GM23248 (cell line): Measurements from ENCODE around the gene CAMTA1. TPM values are rescaled to one million over a fixed set of nuclear protein-coding genes. Genes with fewer than 3 reads are reported as not detected.
A peak's percentile ranks its signal among the peaks of the same experiment; 100 is the strongest.

Experiments
- DNase-seq: peaks from one replicate; pipeline ENCODE4 v3.0.0-alpha.2; 2015
- H2AFZ ChIP-seq: fragments of 200-600 bp; sonication (generic); 2 replicates; pipeline ENCODE4 v1.6.1; 2016; ENCODE audit warnings: antibody characterized with exemption
- H3F3A ChIP-seq: fragments of 200-600 bp; sonication (generic); 2 replicates; pipeline ENCODE4 v1.6.1; 2016; ENCODE audit warnings: mild to moderate bottlenecking, antibody characterized with exemption, mixed run types; ENCODE audit not compliant: insufficient read depth
- H3K27ac ChIP-seq: fragments of 200-600 bp; sonication (generic); 2 replicates; pipeline ENCODE4 v1.5.1; 2016; ENCODE audit warnings: mild to moderate bottlenecking
- H3K27me3 ChIP-seq: fragments of 200-600 bp; sonication (generic); replicated peaks from 2 replicates; pipeline ENCODE4 v1.6.1; 2016; ENCODE audit warnings: mild to moderate bottlenecking; ENCODE audit not compliant: insufficient read depth
- H3K36me3 ChIP-seq: fragments of 200-600 bp; sonication (generic); 2 replicates; pipeline ENCODE4 v1.6.1; 2016; ENCODE audit warnings: low read depth, mild to moderate bottlenecking
- H3K4me1 ChIP-seq: fragments of 200-600 bp; sonication (generic); 2 replicates; pipeline ENCODE4 v1.6.1; 2016; ENCODE audit warnings: mild to moderate bottlenecking; ENCODE audit not compliant: insufficient read depth
- H3K4me2 ChIP-seq: fragments of 200-600 bp; sonication (generic); one replicate; pipeline ENCODE4 v1.6.1; 2016; ENCODE audit warnings: mild to moderate bottlenecking; ENCODE audit not compliant: unreplicated experiment
- H3K4me3 ChIP-seq: fragments of 200-600 bp; sonication (generic); 2 replicates; pipeline ENCODE4 v1.5.1; 2016; ENCODE audit warnings: mild to moderate bottlenecking
- H3K79me2 ChIP-seq: fragments of 200-600 bp; sonication (generic); 2 replicates; pipeline ENCODE4 v1.6.1; 2016; ENCODE audit warnings: mild to moderate bottlenecking; ENCODE audit not compliant: insufficient read depth
- H3K9ac ChIP-seq: fragments of 200-600 bp; sonication (generic); 2 replicates; pipeline ENCODE4 v1.6.1; 2016; ENCODE audit warnings: mild to moderate bottlenecking
- H3K9me2 ChIP-seq: fragments of 200-600 bp; sonication (generic); 2 replicates; pipeline ENCODE4 v1.6.1; 2016; ENCODE audit warnings: mixed run types, mild to moderate bottlenecking, moderate library complexity; ENCODE audit not compliant: insufficient read depth
- H3K9me3 ChIP-seq: fragments of 200-600 bp; sonication (generic); one replicate; pipeline ENCODE4 v1.6.1; 2017; ENCODE audit warnings: low read depth
- H4K20me1 ChIP-seq: fragments of 200-600 bp; sonication (generic); 2 replicates; pipeline ENCODE4 v1.6.0; 2016; ENCODE audit not compliant: insufficient read depth
- EZH2 ChIP-seq: fragments of 200-600 bp; sonication (generic); IDR thresholded peaks from 2 replicates; pipeline ENCODE4 v1.6.1; 2018; ENCODE audit warnings: antibody characterized with exemption, mild to moderate bottlenecking; ENCODE audit not compliant: insufficient read depth, poor library complexity, severe bottlenecking
- EZH2phosphoT487 ChIP-seq: fragments of 200-600 bp; sonication (generic); IDR thresholded peaks from 2 replicates; pipeline ENCODE4 v1.6.1; 2018; ENCODE audit warnings: antibody characterized with exemption, moderate library complexity, mild to moderate bottlenecking, low read depth; ENCODE audit not compliant: insufficient read depth
- WGBS, 2 experiments: methylation state at CpG; one replicate each; pipeline ENCODE4 v1.1.6; 2015 to 2017; ENCODE audit warnings: low lambda C conversion rate in 2 of 2, low coverage in 1 of 2; ENCODE audit errors: missing lambda C conversion rate in 2 of 2; 5-methylcytosine and 5-hydroxymethylcytosine counted together
- in situ Hi-C: fragments of 300-500 bp; cut with MboI; formaldehyde crosslinking; loops from 2 replicates; pipeline ENCODE4 v1.15.0; 2020
- polyA plus RNA-seq: library from polyadenylated mRNA; unstranded; fragments of >200 nt; fragmentation: Nextera tagmentation; extraction: Ambion mirVana; gene quantifications from 2 replicates; pipeline ENCODE4 v1.2.1, GENCODE V29; 2016
- total RNA-seq: library from RNA; depleted of rRNA; stranded (reverse); fragments of >200 nt; shearing (Covaris generic); gene quantifications from 2 replicates; pipeline ENCODE4 v1.2.3, GENCODE V29; 2014

CAMTA1 gene
- total and polyA plus RNA-seq, 2 experiments from 2014 or later: 50.1 to 165 TPM

GRCh38 chr1:7263021-7263960, 478.0 kb downstream of the CAMTA1 start:
- peak overlapping the region; percentile 49 for H2AFZ ChIP-seq
- DNase-seq: no peak
- H3K27ac ChIP-seq: no peak overlapping the region
- H3K9me2 ChIP-seq: no peaks in the 10 kb centered on the region
- peaks cover 12% of the 10 kb centered on the region; the same call in 1 of the 2 replicates for H3F3A ChIP-seq
- no peak overlapping the region for H3K4me3 ChIP-seq
- in situ Hi-C loops: no loop called here
- peaks cover 12% of the 10 kb centered on the region for H3K4me1 ChIP-seq
- WGBS, 2 experiments: 38% methylated on average over 13 of the region's 13 CpGs
- no peaks in the 10 kb centered on the region for H3K27me3 ChIP-seq
- TF ChIP-seq EZH2phosphoT487: no peak
- no peak for TF ChIP-seq EZH2
- no peak overlapping the region for H3K9ac ChIP-seq
- no peak overlapping the region for H3K4me2 ChIP-seq
- H3K36me3 ChIP-seq: no peaks in the 10 kb centered on the region
- H4K20me1 ChIP-seq: no peaks in the 10 kb centered on the region
- H3K79me2 ChIP-seq: no peaks in the 10 kb centered on the region
- no peaks in the 10 kb centered on the region for H3K9me3 ChIP-seq

GRCh38 chr1:7264101-7264500, 478.8 kb downstream of the CAMTA1 start:
- H3K4me1 ChIP-seq: peaks cover 12% of the 10 kb centered on the region
- no peak overlapping the region for H3K27ac ChIP-seq
- no peak for DNase-seq
- H3K9ac ChIP-seq: no peak overlapping the region
- no peaks in the 10 kb centered on the region for H3K9me3 ChIP-seq
- no peak for TF ChIP-seq EZH2phosphoT487
- TF ChIP-seq EZH2: no peak
- no peaks in the 10 kb centered on the region for H3K79me2 ChIP-seq
- H2AFZ ChIP-seq: no peak overlapping the region
- H4K20me1 ChIP-seq: no peaks in the 10 kb centered on the region
- in situ Hi-C loops: no loop called here
- no peak overlapping the region for H3K4me2 ChIP-seq
- no peaks in the 10 kb centered on the region for H3K27me3 ChIP-seq
- H3F3A ChIP-seq: peaks cover 12% of the 10 kb centered on the region; the same call in 1 of the 2 replicates
- no peaks in the 10 kb centered on the region for H3K36me3 ChIP-seq
- H3K4me3 ChIP-seq: no peak overlapping the region
- H3K9me2 ChIP-seq: no peaks in the 10 kb centered on the region
- 59 to 68% methylated on average over 4 of the region's 4 CpGs for WGBS, 2 experiments

DNA sequence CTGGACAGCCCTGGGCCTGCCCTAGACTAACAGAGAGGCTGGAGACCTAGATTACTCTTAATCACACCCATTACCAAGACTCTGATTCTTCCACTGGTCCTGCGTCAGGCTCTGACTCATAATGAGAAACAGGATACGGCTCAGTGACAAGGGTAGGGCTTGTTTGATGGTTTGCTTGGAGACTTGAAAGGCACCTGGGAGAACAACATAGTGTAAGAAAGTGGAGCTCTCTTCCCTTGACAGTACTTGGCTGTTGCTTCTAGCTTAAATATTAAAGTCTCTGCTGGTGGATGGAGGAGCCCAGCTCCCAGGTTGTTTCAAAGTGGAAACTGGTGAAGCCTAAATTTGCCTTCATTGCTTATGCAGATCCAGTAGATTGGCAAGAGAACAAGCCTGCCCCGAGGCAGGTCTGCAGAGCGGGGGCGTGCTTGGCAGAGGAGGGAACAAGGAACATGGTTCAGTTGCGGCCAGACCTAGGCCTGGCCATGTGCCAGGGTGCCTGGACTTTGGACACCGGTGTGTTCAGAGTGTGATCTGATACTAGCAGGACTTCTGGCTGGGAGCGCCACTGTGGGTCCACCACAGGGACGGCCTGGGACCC, 480.6 kb downstream of the CAMTA1 start:
- peak overlapping the region; percentile 65 for H3K27ac ChIP-seq
- no peaks in the 10 kb centered on the region for H3K79me2 ChIP-seq
- H3K4me3 ChIP-seq: no peak overlapping the region
- H3F3A ChIP-seq: peaks cover 12% of the 10 kb centered on the region; the same call in 1 of the 2 replicates
- in situ Hi-C loops: no loop called here
- H3K9ac ChIP-seq: no peak overlapping the region
- H4K20me1 ChIP-seq: no peaks in the 10 kb centered on the region
- no peaks in the 10 kb centered on the region for H3K27me3 ChIP-seq
- no peaks in the 10 kb centered on the region for H3K9me3 ChIP-seq
- no peaks in the 10 kb centered on the region for H3K9me2 ChIP-seq
- no peak for TF ChIP-seq EZH2
- TF ChIP-seq EZH2phosphoT487: no peak
- 0 out of 2 replicates have a peak overlapping the region, but pooled peaks have one; percentile 16 for H2AFZ ChIP-seq
- peak; percentile 90 for DNase-seq
- peaks cover 12% of the 10 kb centered on the region for H3K4me1 ChIP-seq
- WGBS, 2 experiments: 48 to 49% methylated on average over 9 of the region's 9 CpGs
- H3K36me3 ChIP-seq: no peaks in the 10 kb centered on the region
- no peak overlapping the region for H3K4me2 ChIP-seq

- H2AFZ ChIP-seq: no peak overlapping the region
These were observed 481.3 kb downstream of the CAMTA1 start for GRCh38 chr1:7266561-7266960.

More at GRCh38 chr1:7266561-7266960, 481.3 kb downstream of the CAMTA1 start:
- Histone ChIP-seq H4K20me1 (no peaks in the 10 kb centered on the region), H3K4me1 (peaks cover 12% of the 10 kb centered on the region), H3K9me2 (no peaks in the 10 kb centered on the region), H3K27me3 (no peaks in the 10 kb centered on the region), H3K9me3 (no peaks in the 10 kb centered on the region), H3K9ac (no peak overlapping the region), H3F3A (peaks cover 12% of the 10 kb centered on the region; the same call in 1 of the 2 replicates), H3K4me3 (no peak overlapping the region), H3K36me3 (no peaks in the 10 kb centered on the region), H3K4me2 (no peak overlapping the region), H3K27ac (0 out of 2 replicates have a peak overlapping the region, but pooled peaks have one; percentile 65), H3K79me2 (no peaks in the 10 kb centered on the region)
- in situ Hi-C loops: no loop called here
- TF ChIP-seq EZH2phosphoT487 (no peak), EZH2 (no peak)
- no peak for DNase-seq
- whole genome bisulfite sequencing, 2 experiments: 80 to 87% methylated on average over 5 of the region's 5 CpGs
